ENCODE results near the gene TTC39A.
"Not testable (repeated sequence)": the region's sequence is repeated elsewhere in the genome, so short reads cannot be mapped to it uniquely, and the experiment has no call there.

Gene TTC39A

GRCh38 chr1:51327386-51327785 lies 3.0 kb downstream of the TTC39A start:
- no peak for TF ChIP-seq CTCF (IDR thresholded peaks at IDR 0.05; ENCODE audit: low read depth, low read length)
- no peaks in the 10 kb centered on the region for H3K9me3 ChIP-seq (ENCODE audit: severe bottlenecking)
- peak overlapping the region; percentile 45 for H3K27ac ChIP-seq
- H3K27me3 ChIP-seq (ENCODE audit: insufficient read depth, low read depth, severe bottlenecking) = no peaks in the 10 kb centered on the region
- H3K36me3 ChIP-seq = no peaks in the 10 kb centered on the region; the same call in 1 of the 2 replicates
- H3K4me3 ChIP-seq (ENCODE audit: low read depth, low read length) = no peak overlapping the region
- DNase-seq = no peak

- no peak for TF ChIP-seq CTCF (IDR thresholded peaks at IDR 0.05; ENCODE audit: low read depth, low read length)
- Histone ChIP-seq H3K27me3 (ENCODE audit: insufficient read depth, low read depth, severe bottlenecking) (no peaks in the 10 kb centered on the region), H3K36me3 (no peaks in the 10 kb centered on the region; the same call in 1 of the 2 replicates), H3K9me3 (ENCODE audit: severe bottlenecking) (no peaks in the 10 kb centered on the region), H3K27ac (peak overlapping the region; percentile 45), H3K4me3 (ENCODE audit: low read depth, low read length) (no peak overlapping the region)
- peak; percentile 49 for DNase-seq
These were observed 3.5 kb downstream of the TTC39A start for GRCh38 chr1:51326839-51327238.

- peak; percentile 65 for DNase-seq
- no peak for TF ChIP-seq CTCF (IDR thresholded peaks at IDR 0.05; ENCODE audit: low read depth, low read length)
- H3K36me3 ChIP-seq = no peaks in the 10 kb centered on the region; the same call in 1 of the 2 replicates
These were observed 4.2 kb downstream of the TTC39A start for GRCh38 chr1:51325878-51326755.

GRCh38 chr1:51325391-51325790 lies 5.0 kb downstream of the TTC39A start:
- no peak for TF ChIP-seq CTCF (IDR thresholded peaks at IDR 0.05; ENCODE audit: low read depth, low read length)
- Histone ChIP-seq H3K9me3 (ENCODE audit: severe bottlenecking) (no peaks in the 10 kb centered on the region), H3K36me3 (no peaks in the 10 kb centered on the region; the same call in 1 of the 2 replicates), H3K4me3 (ENCODE audit: low read depth, low read length) (no peak overlapping the region), H3K27ac (peak overlapping the region; percentile 53), H3K27me3 (ENCODE audit: insufficient read depth, low read depth, severe bottlenecking) (no peaks in the 10 kb centered on the region)
- DNase-seq = no peak

More at GRCh38 chr1:51325878-51326755, 4.2 kb downstream of the TTC39A start:
- Histone ChIP-seq H3K27ac (peak overlapping the region; percentile 53), H3K27me3 (ENCODE audit: insufficient read depth, low read depth, severe bottlenecking) (no peaks in the 10 kb centered on the region), H3K9me3 (ENCODE audit: severe bottlenecking) (no peaks in the 10 kb centered on the region), H3K4me3 (ENCODE audit: low read depth, low read length) (no peak overlapping the region)

- H3K4me3 ChIP-seq (ENCODE audit: low read depth, low read length); H3K36me3 ChIP-seq; DNase-seq; H3K27me3 ChIP-seq (ENCODE audit: insufficient read depth, low read depth, severe bottlenecking); H3K27ac ChIP-seq; H3K9me3 ChIP-seq (ENCODE audit: severe bottlenecking): not testable (repeated sequence)
These were observed 5.4 kb downstream of the TTC39A start for GRCh38 chr1:51325011-51325385.

- H3K4me3 ChIP-seq (ENCODE audit: low read depth, low read length) = no peak overlapping the region
- TF ChIP-seq CTCF (IDR thresholded peaks at IDR 0.05; ENCODE audit: low read depth, low read length) = no peak
- H3K27ac ChIP-seq = no peak overlapping the region
- H3K36me3 ChIP-seq = no peaks in the 10 kb centered on the region; the same call in 1 of the 2 replicates
- no peak for DNase-seq
- H3K27me3 ChIP-seq (ENCODE audit: insufficient read depth, low read depth, severe bottlenecking) = no peaks in the 10 kb centered on the region
- no peaks in the 10 kb centered on the region for H3K9me3 ChIP-seq (ENCODE audit: severe bottlenecking)
These were observed 5.9 kb downstream of the TTC39A start for GRCh38 chr1:51324251-51325010.

Measured in WERI-Rb-1 (cell line).